ENCODE results near the gene SAMD13.

The SAMD13 gene, protein sequence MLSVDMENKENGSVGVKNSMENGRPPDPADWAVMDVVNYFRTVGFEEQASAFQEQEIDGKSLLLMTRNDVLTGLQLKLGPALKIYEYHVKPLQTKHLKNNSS

DNA sequence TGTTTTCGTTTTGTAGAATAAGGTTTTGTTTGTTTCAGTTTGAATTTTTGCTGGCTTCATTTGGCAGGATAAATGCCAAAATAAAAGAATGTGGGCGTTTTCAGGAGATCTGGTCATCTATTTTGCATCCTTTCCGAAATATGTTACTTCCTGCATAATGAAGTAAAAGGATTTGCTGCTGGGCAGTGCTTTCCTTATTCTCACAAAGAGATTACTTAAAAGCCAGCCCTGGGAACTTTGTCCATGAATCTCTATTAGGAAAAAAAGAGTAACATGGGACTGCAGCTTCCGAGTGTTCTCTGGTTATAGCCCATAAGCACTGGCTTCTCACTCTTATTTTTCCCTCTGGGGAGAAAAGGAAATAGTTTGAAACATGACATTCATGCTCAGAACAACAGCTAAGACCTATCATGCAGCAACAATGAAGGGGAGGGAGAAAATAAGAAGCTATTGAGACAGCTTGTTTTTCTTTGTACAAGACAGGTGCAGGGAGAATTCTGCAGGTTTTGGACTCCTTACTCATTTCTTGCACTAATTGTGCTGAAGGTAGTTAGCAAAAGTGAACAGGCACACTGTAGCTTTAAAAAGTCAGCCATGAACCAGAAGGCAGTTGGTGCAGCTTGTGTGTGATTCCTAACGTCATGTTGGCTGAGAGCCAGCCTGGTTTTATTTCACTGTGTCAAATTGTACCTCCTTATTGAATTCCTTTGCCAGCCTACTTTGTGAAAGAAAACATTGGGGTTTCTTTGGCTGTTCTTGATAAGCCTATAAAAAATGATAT lies at the start of gene SAMD13:
Gene SAMD13, plus strand, starts transcription at position 705 of the 781 bp plus-strand sequence. CDS start 1,527 bp downstream, outside the sequence.
- Histone ChIP-seq H3K79me2 (ENCODE audit: control insufficient read depth, insufficient read depth, low read length, unreplicated experiment) (no peaks in the 10 kb centered on the region), H3K27me3 (ENCODE audit: insufficient read depth, low read length) (no peaks in the 10 kb centered on the region), H2AFZ (ENCODE audit: low read length, unreplicated experiment) (peak within 1 kb of the TSS; percentile 94), H3K4me3 (ENCODE audit: low read depth, low read length) (peak within 1 kb of the TSS; percentile 69), H3K36me3 (ENCODE audit: insufficient read depth, low read length) (no peaks in the 10 kb centered on the region), H3K27ac (ENCODE audit: low read depth, low read length) (peak within 1 kb of the TSS; percentile 59), H3K4me1 (ENCODE audit: control insufficient read depth, insufficient read depth, low read length, unreplicated experiment) (peaks cover 44% of the 10 kb centered on the region)

DNA sequence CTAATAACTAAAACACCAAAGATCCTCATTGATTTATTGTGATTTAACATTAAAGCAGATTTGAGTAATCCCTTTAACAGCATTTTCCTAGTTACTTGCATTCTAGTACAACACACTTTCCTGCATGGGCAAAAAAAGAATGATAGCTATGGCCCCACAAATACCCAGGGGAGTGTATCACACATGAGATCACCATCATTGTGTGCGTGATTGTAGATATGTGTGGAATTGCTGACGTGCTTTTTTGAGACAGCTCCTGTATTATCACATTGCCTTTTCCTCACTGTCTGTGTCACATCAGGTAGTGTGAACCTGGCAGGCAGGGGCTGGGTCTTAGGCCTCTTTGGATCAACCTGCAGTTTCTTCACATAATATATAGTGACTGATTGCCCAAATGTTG lies 48.5 kb upstream of the SAMD13 start:
- Histone ChIP-seq H3K4me3 (ENCODE audit: low read depth, low read length) (no peak overlapping the region), H3K27ac (ENCODE audit: low read depth, low read length) (peak overlapping the region; percentile 85), H3K36me3 (ENCODE audit: insufficient read depth, low read length) (no peaks in the 10 kb centered on the region), H3K4me1 (ENCODE audit: control insufficient read depth, insufficient read depth, low read length, unreplicated experiment) (peaks cover 26% of the 10 kb centered on the region), H2AFZ (ENCODE audit: low read length, unreplicated experiment) (no peak overlapping the region), H3K27me3 (ENCODE audit: insufficient read depth, low read length) (no peaks in the 10 kb centered on the region), H3K79me2 (ENCODE audit: control insufficient read depth, insufficient read depth, low read length, unreplicated experiment) (no peaks in the 10 kb centered on the region)

GRCh38 chr1:84253891-84254290 lies 47.6 kb upstream of the SAMD13 start:
- peaks cover 26% of the 10 kb centered on the region for H3K4me1 ChIP-seq (ENCODE audit: control insufficient read depth, insufficient read depth, low read length, unreplicated experiment)
- no peak overlapping the region for H3K4me3 ChIP-seq (ENCODE audit: low read depth, low read length)
- no peaks in the 10 kb centered on the region for H3K36me3 ChIP-seq (ENCODE audit: insufficient read depth, low read length)
- H3K79me2 ChIP-seq (ENCODE audit: control insufficient read depth, insufficient read depth, low read length, unreplicated experiment) = no peaks in the 10 kb centered on the region
- peak overlapping the region; percentile 85 for H3K27ac ChIP-seq (ENCODE audit: low read depth, low read length)
- H3K27me3 ChIP-seq (ENCODE audit: insufficient read depth, low read length) = no peaks in the 10 kb centered on the region
- H2AFZ ChIP-seq (ENCODE audit: low read length, unreplicated experiment) = no peak overlapping the region

DNA sequence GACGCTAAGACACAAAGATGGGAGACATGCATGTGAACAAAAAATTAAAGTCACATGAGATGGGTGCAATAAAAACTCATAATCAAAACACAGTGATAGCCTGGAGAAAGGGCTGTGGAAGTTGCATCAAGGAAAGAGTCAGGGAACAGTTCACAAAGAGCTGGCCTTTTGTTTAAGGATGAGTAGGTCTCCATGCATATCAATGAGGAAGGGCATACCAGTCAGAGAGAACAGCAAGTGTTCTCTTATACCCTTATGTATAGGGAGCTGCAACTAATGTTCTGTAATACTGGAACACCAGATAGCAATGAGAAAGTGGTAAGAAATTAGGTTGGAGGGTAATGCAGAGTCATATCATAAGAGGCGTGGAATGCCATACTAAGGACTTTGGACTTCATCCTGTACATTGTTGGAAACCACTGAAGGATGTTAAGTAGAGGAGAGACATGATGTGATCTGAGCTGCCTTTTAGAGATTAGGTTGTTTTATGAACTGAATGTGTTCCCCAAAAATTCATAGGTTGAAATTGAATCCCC lies 46.7 kb upstream of the SAMD13 start:
- no peaks in the 10 kb centered on the region for H3K27me3 ChIP-seq (ENCODE audit: insufficient read depth, low read length)
- no peak overlapping the region for H3K4me3 ChIP-seq (ENCODE audit: low read depth, low read length)
- peak overlapping the region; percentile 85 for H3K27ac ChIP-seq (ENCODE audit: low read depth, low read length)
- no peaks in the 10 kb centered on the region for H3K36me3 ChIP-seq (ENCODE audit: insufficient read depth, low read length)
- H2AFZ ChIP-seq (ENCODE audit: low read length, unreplicated experiment) = no peak overlapping the region
- no peaks in the 10 kb centered on the region for H3K79me2 ChIP-seq (ENCODE audit: control insufficient read depth, insufficient read depth, low read length, unreplicated experiment)
- peaks cover 26% of the 10 kb centered on the region for H3K4me1 ChIP-seq (ENCODE audit: control insufficient read depth, insufficient read depth, low read length, unreplicated experiment)

DNA sequence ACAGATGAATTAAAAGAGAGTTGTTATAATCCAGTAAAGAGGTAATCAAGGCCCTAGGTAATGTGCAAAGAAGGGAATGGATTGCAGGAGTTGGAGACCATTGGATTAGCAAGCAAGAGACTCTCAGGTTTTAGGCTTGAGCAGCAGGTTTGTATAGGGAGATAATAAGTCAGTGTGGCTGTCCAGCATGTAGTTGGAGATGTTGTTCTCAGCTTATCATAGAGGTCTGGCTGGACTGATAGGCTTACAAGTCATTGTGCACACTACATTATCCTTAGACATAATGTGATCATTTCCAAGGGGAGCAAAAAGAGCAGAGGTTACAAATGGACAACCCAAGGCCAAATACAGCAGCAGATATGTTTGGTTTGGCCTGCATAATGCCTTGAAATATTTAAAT lies 45.9 kb upstream of the SAMD13 start:
- Histone ChIP-seq H3K27me3 (ENCODE audit: insufficient read depth, low read length) (no peaks in the 10 kb centered on the region), H3K79me2 (ENCODE audit: control insufficient read depth, insufficient read depth, low read length, unreplicated experiment) (no peaks in the 10 kb centered on the region), H3K36me3 (ENCODE audit: insufficient read depth, low read length) (no peaks in the 10 kb centered on the region), H2AFZ (ENCODE audit: low read length, unreplicated experiment) (no peak overlapping the region), H3K4me3 (ENCODE audit: low read depth, low read length) (no peak overlapping the region), H3K27ac (ENCODE audit: low read depth, low read length) (no peak overlapping the region), H3K4me1 (ENCODE audit: control insufficient read depth, insufficient read depth, low read length, unreplicated experiment) (peaks cover 26% of the 10 kb centered on the region)

- H3K4me1 ChIP-seq (ENCODE audit: control insufficient read depth, insufficient read depth, low read length, unreplicated experiment) = peaks cover 21% of the 10 kb centered on the region
- H3K36me3 ChIP-seq (ENCODE audit: insufficient read depth, low read length) = no peaks in the 10 kb centered on the region
- no peak overlapping the region for H3K4me3 ChIP-seq (ENCODE audit: low read depth, low read length)
- no peaks in the 10 kb centered on the region for H3K79me2 ChIP-seq (ENCODE audit: control insufficient read depth, insufficient read depth, low read length, unreplicated experiment)
- no peaks in the 10 kb centered on the region for H3K27me3 ChIP-seq (ENCODE audit: insufficient read depth, low read length)
- no peak overlapping the region for H3K27ac ChIP-seq (ENCODE audit: low read depth, low read length)
- H2AFZ ChIP-seq (ENCODE audit: low read length, unreplicated experiment) = no peak overlapping the region
Observed at GRCh38 chr1:84257617-84258016, 43.9 kb upstream of the SAMD13 start.

DNA sequence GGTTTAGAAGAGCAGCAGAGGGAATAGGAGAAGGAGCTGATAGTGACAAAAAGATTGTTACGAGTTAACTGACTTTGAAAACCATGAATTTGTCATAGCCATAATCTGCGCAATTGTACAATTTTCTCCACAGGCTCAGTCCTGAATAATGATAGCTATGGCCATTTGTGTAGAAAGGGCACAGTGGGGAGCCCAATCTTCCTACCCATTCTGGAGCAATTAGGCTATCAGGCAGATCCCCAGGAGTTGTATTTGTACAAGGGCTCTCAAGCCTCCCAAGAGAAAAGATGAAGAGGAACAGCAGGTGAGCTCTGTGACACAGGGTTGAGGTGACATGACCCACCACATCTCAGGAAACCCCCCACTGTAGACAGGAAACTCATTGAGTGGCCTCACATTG lies 42.1 kb upstream of the SAMD13 start:
- Histone ChIP-seq H3K27ac (ENCODE audit: low read depth, low read length) (no peak overlapping the region), H3K79me2 (ENCODE audit: control insufficient read depth, insufficient read depth, low read length, unreplicated experiment) (no peaks in the 10 kb centered on the region), H3K4me1 (ENCODE audit: control insufficient read depth, insufficient read depth, low read length, unreplicated experiment) (peaks cover 4% of the 10 kb centered on the region), H3K4me3 (ENCODE audit: low read depth, low read length) (no peak overlapping the region), H3K27me3 (ENCODE audit: insufficient read depth, low read length) (no peaks in the 10 kb centered on the region), H3K36me3 (ENCODE audit: insufficient read depth, low read length) (no peaks in the 10 kb centered on the region), H2AFZ (ENCODE audit: low read length, unreplicated experiment) (no peak overlapping the region)

- Histone ChIP-seq H3K36me3 (ENCODE audit: insufficient read depth, low read length) (no peaks in the 10 kb centered on the region), H3K27ac (ENCODE audit: low read depth, low read length) (no peak overlapping the region), H3K79me2 (ENCODE audit: control insufficient read depth, insufficient read depth, low read length, unreplicated experiment) (no peaks in the 10 kb centered on the region), H3K27me3 (ENCODE audit: insufficient read depth, low read length) (no peaks in the 10 kb centered on the region), H3K4me1 (ENCODE audit: control insufficient read depth, insufficient read depth, low read length, unreplicated experiment) (no peaks in the 10 kb centered on the region), H3K4me3 (ENCODE audit: low read depth, low read length) (no peak overlapping the region), H2AFZ (ENCODE audit: low read length, unreplicated experiment) (no peak overlapping the region)
Observed at GRCh38 chr1:84259989-84260388, 41.5 kb upstream of the SAMD13 start.

DNA sequence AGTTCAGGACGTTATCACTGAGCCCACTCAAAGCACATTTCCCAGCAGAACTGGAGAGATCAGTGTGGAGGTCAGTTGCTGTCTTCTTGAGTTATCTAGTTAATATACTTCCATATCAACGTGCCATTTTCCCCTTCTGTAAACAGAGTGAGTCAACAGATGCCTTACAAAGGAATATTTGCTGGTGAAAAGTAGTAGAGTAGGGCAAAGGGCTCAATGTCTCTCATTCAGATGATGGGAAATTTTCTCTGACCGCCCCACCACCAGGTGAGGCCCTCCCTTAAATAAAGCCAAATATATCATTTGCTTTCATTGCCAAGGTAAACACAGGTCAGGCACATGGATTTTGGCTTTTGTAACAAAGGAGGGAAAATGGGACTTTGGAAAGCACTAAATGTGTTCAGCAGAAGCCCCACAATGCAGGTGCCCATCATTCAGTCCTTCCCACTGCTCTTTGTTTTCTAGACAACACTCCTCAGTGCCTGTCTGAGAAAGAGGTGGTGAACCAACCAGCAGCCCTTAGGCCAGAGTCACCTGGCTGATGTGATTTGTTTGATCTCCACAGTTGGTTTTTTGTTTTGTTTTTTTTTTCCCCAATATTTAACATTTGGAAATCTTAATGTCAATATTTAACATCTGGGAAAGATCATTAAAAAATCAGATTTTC lies 40.5 kb upstream of the SAMD13 start:
- Histone ChIP-seq H3K27ac (ENCODE audit: low read depth, low read length) (no peak overlapping the region), H2AFZ (ENCODE audit: low read length, unreplicated experiment) (no peak overlapping the region)

DNA sequence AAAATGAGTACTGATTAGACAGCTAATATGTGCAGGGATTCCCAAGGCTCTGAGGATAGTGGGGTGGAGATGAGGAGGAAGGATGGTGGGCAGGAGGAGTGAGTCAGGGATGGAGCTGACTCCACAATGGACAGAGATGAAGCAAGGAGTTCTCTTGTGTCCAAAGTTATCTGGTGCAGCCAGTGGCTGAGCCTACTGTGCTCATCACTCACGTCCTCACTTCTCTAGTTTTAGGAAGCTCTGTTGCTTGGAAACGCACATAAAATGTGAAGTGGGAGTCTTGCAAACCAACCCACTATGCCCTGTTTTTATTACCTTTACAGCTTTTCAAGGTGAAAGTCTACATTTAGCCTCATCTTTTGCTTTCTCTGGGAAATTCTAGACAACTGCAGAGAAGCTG lies 36.5 kb upstream of the SAMD13 start:
- Histone ChIP-seq H3K27ac (ENCODE audit: low read depth, low read length) (no peak overlapping the region), H3K27me3 (ENCODE audit: insufficient read depth, low read length) (no peaks in the 10 kb centered on the region), H2AFZ (ENCODE audit: low read length, unreplicated experiment) (no peak overlapping the region), H3K4me3 (ENCODE audit: low read depth, low read length) (no peak overlapping the region), H3K4me1 (ENCODE audit: control insufficient read depth, insufficient read depth, low read length, unreplicated experiment) (no peaks in the 10 kb centered on the region), H3K79me2 (ENCODE audit: control insufficient read depth, insufficient read depth, low read length, unreplicated experiment) (no peaks in the 10 kb centered on the region), H3K36me3 (ENCODE audit: insufficient read depth, low read length) (no peaks in the 10 kb centered on the region)

More for the DNA sequence above, 40.5 kb upstream of the SAMD13 start:
- no peaks in the 10 kb centered on the region for H3K27me3 ChIP-seq (ENCODE audit: insufficient read depth, low read length)
- no peaks in the 10 kb centered on the region for H3K4me1 ChIP-seq (ENCODE audit: control insufficient read depth, insufficient read depth, low read length, unreplicated experiment)
- no peaks in the 10 kb centered on the region for H3K36me3 ChIP-seq (ENCODE audit: insufficient read depth, low read length)
- H3K79me2 ChIP-seq (ENCODE audit: control insufficient read depth, insufficient read depth, low read length, unreplicated experiment) = no peaks in the 10 kb centered on the region
- H3K4me3 ChIP-seq (ENCODE audit: low read depth, low read length) = no peak overlapping the region

Measured in ACC112 (cell line).